ENCODE measurements around the gene XRCC1. TPM values are rescaled to one million over a fixed set of nuclear protein-coding genes. Genes with fewer than 3 reads are reported as not detected.
A peak's percentile ranks its signal among the peaks of the same experiment; 100 is the strongest.

The XRCC1 gene
- total RNA-seq, 1 experiment from 2014 or later: 20.1 TPM

DNA sequence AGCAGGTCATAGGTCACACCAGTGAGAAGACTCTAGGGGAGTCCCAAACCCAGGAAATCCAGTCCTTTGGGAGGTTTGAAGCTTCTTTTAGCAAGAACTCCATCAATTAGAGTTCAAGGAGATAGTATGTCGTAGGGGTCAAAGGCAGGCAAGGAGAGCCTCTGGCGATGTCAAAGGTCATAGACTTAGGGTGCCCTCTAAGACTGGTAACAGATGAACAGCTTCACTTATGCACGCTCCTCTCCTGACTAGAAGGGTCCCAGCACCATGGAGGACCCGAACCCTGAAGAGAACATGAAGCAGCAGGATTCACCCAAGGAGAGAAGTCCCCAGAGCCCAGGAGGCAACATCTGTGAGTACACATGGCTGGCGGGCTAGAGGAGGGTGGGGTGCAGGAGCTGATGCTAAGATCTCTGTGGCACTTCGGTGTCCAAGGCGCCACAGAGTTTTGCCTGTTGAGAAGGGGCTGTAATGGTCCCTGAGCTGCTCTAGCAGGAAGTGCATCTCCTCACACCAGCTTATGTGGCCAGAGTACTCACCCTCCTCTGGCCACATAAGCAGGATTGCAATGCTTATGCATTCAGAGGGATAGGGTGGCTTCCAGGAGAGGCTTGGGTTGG, 21.6 kb upstream of the XRCC1 start:
- H3K9me3 ChIP-seq (ENCODE audit: control insufficient read depth, insufficient read depth, low read depth, low read length): no peaks in the 10 kb centered on the region
- intact Hi-C loops (cut with micrococcal nuclease; ENCODE audit: unreplicated experiment): no loop called here
- in situ Hi-C loops (cut with HindIII; ENCODE audit: low pct_unique_long_range_greater_than_20kb, low sequenced_read_pairs): no loop called here
- no TSS peak for BruUV-seq (replicated peaks)
- peaks cover 6% of the 10 kb centered on the region; the same call in 1 of the 2 replicates for H3K36me3 ChIP-seq (ENCODE audit: control insufficient read depth, insufficient read depth, low read length)
- ChIA-PET POLR2A (no interaction called here), CTCF (no interaction called here)
- H3K27ac ChIP-seq (ENCODE audit: low read length): peak overlapping the region; percentile 93
- TF ChIP-seq SIN3A (IDR thresholded peaks at IDR 0.05; ENCODE audit: borderline replicate concordance, insufficient read depth, low read depth, low read length): no peak
- TF ChIP-seq, protein P1, sequence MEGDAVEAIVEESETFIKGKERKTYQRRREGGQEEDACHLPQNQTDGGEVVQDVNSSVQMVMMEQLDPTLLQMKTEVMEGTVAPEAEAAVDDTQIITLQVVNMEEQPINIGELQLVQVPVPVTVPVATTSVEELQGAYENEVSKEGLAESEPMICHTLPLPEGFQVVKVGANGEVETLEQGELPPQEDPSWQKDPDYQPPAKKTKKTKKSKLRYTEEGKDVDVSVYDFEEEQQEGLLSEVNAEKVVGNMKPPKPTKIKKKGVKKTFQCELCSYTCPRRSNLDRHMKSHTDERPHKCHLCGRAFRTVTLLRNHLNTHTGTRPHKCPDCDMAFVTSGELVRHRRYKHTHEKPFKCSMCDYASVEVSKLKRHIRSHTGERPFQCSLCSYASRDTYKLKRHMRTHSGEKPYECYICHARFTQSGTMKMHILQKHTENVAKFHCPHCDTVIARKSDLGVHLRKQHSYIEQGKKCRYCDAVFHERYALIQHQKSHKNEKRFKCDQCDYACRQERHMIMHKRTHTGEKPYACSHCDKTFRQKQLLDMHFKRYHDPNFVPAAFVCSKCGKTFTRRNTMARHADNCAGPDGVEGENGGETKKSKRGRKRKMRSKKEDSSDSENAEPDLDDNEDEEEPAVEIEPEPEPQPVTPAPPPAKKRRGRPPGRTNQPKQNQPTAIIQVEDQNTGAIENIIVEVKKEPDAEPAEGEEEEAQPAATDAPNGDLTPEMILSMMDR (IDR thresholded peaks at IDR 0.05): no peak
- TF ChIP-seq, protein P2, sequence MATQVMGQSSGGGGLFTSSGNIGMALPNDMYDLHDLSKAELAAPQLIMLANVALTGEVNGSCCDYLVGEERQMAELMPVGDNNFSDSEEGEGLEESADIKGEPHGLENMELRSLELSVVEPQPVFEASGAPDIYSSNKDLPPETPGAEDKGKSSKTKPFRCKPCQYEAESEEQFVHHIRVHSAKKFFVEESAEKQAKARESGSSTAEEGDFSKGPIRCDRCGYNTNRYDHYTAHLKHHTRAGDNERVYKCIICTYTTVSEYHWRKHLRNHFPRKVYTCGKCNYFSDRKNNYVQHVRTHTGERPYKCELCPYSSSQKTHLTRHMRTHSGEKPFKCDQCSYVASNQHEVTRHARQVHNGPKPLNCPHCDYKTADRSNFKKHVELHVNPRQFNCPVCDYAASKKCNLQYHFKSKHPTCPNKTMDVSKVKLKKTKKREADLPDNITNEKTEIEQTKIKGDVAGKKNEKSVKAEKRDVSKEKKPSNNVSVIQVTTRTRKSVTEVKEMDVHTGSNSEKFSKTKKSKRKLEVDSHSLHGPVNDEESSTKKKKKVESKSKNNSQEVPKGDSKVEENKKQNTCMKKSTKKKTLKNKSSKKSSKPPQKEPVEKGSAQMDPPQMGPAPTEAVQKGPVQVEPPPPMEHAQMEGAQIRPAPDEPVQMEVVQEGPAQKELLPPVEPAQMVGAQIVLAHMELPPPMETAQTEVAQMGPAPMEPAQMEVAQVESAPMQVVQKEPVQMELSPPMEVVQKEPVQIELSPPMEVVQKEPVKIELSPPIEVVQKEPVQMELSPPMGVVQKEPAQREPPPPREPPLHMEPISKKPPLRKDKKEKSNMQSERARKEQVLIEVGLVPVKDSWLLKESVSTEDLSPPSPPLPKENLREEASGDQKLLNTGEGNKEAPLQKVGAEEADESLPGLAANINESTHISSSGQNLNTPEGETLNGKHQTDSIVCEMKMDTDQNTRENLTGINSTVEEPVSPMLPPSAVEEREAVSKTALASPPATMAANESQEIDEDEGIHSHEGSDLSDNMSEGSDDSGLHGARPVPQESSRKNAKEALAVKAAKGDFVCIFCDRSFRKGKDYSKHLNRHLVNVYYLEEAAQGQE (IDR thresholded peaks at IDR 0.05; ENCODE audit: insufficient read depth in 1 of 2, low read depth in 2 of 2, low read length in 1 of 2): no peak
- TF ChIP-seq TCF7L2 (IDR thresholded peaks at IDR 0.05; ENCODE audit: low read depth, low read length): no peak
- no peak for TF ChIP-seq POLR2AphosphoS5 (IDR thresholded peaks at IDR 0.05; ENCODE audit: low read depth, low read length)
- DNase-seq (ENCODE audit: low read depth, low spot score) (no peak), ATAC-seq (no peak)
- H3K4me1 ChIP-seq (ENCODE audit: control insufficient read depth, insufficient read depth, low read length): peaks cover 7% of the 10 kb centered on the region; the same call in 1 of the 2 replicates
- H3K27me3 ChIP-seq (ENCODE audit: control insufficient read depth, insufficient read depth, low read length): no peaks in the 10 kb centered on the region
- H3K4me3 ChIP-seq (ENCODE audit: low read depth in 2 of 2, low read length in 2 of 2): peak overlapping the region; percentile 82 to 95

DNA sequence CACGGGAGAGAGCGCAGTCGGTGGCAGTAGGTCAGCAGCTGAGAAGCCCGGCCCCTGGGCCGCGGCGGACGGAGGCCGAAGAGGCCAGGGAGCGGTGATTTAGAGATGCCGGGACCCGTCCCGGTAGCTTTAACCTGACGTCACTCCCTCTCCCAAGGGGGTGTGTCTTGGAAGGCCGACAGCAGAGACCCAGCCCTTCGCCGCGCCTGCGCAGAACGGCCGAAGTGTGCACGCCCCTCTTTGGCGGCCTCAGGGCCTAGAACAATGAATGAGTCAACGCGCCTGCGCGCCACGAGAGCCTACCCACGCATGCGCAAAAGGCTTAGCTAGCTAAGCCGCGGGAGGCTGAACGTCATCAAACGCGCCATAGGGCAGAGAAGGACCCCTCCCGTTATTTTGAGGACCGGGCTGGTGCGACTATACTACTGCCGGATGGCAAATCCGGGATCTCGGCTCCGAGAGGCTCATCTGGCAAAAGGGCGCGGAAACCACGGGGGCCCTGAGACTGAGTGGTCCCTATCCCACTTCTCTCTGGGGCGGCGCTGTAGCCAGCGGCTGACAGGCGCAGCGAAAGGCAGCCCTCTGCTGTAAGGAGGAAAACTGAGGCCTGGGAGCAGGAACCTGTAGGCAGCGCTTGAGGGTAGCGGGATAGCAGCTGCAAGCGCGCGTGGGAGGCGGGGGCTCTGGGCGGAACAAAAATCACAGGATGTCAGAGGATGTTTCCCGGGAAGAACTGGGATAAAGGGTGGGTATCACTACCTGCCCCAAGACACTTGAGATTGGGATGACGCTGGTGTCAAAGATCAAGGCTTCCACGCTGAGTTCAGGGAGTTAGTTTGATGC, 20.9 kb upstream of the XRCC1 start, which contains the start of the genes IRGQ and ZNF576:
TSS of gene IRGQ (minus strand) at position 136 of the 843 bp plus-strand sequence. CDS start 796 bp downstream, outside the sequence.
TSS of gene ZNF576 (plus strand) at position 597 of the 843 bp plus-strand sequence. CDS start 514 bp downstream, outside the sequence.
- Histone ChIP-seq H3K4me3 (ENCODE audit: low read depth in 2 of 2, low read length in 2 of 2) (peak within 1 kb of the TSS; percentile 82 to 95), H3K27me3 (ENCODE audit: control insufficient read depth, insufficient read depth, low read length) (no peaks in the 10 kb centered on the region), H3K27ac (ENCODE audit: low read length) (peak within 1 kb of the TSS; percentile 93), H3K9me3 (ENCODE audit: control insufficient read depth, insufficient read depth, low read depth, low read length) (no peaks in the 10 kb centered on the region), H3K36me3 (ENCODE audit: control insufficient read depth, insufficient read depth, low read length) (peaks cover 6% of the 10 kb centered on the region; the same call in 1 of the 2 replicates), H3K4me1 (ENCODE audit: control insufficient read depth, insufficient read depth, low read length) (peaks cover 7% of the 10 kb centered on the region; the same call in 1 of the 2 replicates)
- in situ Hi-C loops (cut with HindIII; ENCODE audit: low pct_unique_long_range_greater_than_20kb, low sequenced_read_pairs): no loop called here
- ChIA-PET CTCF (interaction anchor here (0.5 to 1.0 kb wide), 3 partner anchors 8 to 130 kb away, joined by 3 to 6 read pairs (median 4); no protein-coding TSS in a partner anchor), POLR2A (interaction anchor here (0.5 to 0.6 kb wide), 2 partner anchors 91 to 126 kb away, joined by 3 to 4 read pairs; no protein-coding TSS in a partner anchor)
- intact Hi-C loops (cut with micrococcal nuclease; ENCODE audit: unreplicated experiment): no loop called here
- TF ChIP-seq SIN3A (IDR thresholded peaks at IDR 0.05; ENCODE audit: borderline replicate concordance, insufficient read depth, low read depth, low read length) (0 out of 2 replicates have a peak, but pooled peaks have one; percentile 83), POLR2AphosphoS5 (IDR thresholded peaks at IDR 0.05; ENCODE audit: low read depth, low read length) (0 out of 2 replicates have a peak, but pooled peaks have one; percentile 19), TCF7L2 (IDR thresholded peaks at IDR 0.05; ENCODE audit: low read depth, low read length) (peak; percentile 22; the same call in 1 of the 2 replicates)
- TF ChIP-seq, protein P2 (IDR thresholded peaks at IDR 0.05; ENCODE audit: insufficient read depth in 1 of 2, low read depth in 2 of 2, low read length in 1 of 2): no peak; a peak in 1 of 4 replicates
- TF ChIP-seq, protein P1 (IDR thresholded peaks at IDR 0.05): no peak
- peak; percentile 93 for ATAC-seq
- peak; percentile 93 for DNase-seq (ENCODE audit: low read depth, low spot score)
- BruUV-seq (replicated peaks): TSS peak; percentile 62
